OCI-M2 (cell line): ENCODE results near the gene DPH3.

ENCODE experiments used
- DNase-seq: peaks from one replicate; lab custom pipeline; 2025; ENCODE audit not compliant: unreplicated experiment; lab: John Stamatoyannopoulos, UW

Gene DPH3

DNA sequence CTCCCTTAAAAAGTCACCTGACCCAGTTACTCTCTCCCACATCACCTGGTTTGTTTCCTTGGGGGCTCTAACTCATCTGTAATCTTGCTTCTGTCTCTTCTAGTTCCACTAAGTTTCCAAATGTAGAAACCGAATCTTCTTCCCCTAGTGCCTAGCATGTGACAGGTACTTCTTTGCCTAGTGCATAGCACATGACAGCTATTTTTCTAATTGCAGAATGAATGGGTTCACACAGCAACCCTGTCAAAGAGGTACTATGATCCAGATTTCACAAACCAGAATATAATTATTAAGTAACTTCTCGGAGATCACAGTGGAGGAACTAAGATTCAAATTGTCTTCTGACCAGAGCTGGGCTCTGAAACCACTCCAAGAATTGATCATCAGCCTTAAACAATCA lies 7.4 kb downstream of the DPH3 start:
- no peak for DNase-seq

GRCh38 chr3:16255726-16256125 lies 9.0 kb downstream of the DPH3 start:
- DNase-seq, result no peak

- DNase-seq, result no peak
Measured at GRCh38 chr3:16255326-16255725, 9.4 kb downstream of the DPH3 start.

- no peak for DNase-seq
Measured at GRCh38 chr3:16254916-16255315, 9.8 kb downstream of the DPH3 start.

DNA sequence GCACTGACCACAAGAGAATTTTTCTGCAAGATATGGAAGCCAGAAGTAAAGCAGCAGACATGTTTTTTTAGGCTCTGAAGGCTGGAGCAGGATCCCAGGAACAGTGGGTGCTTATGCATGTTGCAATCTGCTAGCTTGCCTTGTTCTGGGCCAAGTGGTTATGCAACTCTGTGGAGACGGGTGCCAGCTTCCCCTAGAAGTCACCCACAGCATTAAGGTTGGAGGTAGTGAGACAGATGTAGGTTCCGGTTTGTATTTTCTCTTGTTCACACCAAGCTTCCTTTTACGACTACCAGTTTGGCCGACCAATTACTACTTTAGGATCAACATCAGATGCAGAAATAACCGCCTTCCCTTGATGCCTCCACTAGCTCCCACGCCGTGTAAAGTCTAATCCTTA lies 11.1 kb downstream of the DPH3 start:
- DNase-seq, result no peak

DNA sequence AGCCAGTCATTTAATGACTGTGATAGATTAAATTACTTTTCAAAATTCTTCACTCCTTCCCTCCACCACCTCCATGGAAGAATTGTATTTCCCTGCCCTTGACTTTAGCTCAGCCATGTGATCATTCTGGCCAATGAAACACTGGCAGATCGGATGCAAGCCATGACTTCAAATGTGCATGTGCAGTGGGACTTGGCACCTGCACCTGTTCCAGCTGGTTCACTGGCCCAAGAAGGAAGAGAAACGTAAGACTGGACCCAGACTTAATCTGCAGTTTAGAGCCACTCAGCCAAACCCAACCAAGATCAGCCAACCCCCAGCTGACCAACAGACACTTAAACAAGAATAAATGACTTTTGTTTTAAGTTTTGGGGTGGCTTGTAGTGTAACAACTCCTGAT lies 11.8 kb downstream of the DPH3 start:
- DNase-seq, result no peak

DNA sequence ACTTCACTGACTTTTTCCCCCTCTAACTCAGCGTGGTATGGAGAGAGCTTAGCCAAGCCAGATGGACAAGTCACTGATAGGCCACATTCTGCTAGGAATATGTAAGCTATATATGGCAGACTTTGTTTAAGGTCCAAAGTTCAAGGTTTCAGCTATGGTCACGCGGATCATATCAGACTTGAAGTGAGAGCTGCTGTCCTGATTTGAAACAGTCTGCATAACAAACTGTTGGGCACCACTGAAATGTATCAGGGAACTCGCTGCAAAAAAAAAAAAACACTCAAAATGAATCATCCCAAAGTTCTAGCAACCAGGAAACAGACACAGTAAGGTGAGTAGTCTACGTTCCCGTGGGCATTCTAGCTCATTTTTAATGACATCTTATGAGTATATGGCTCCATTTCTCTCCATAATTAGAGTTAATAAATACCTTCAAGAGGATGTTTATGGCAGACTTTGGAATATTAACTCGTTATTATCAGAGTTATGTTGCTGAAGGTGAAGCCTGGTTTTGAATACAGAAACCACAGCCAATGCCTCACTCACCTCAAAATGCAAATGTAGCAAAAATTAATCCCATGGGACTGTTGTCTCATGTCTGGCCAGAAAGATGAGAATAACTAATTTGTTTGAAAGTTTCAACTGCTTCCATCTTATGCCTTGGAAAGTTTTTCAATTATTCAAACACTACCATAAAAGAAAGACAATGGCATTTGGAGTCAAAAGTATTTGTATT lies 12.3 kb downstream of the DPH3 start:
- no peak for DNase-seq

DNA sequence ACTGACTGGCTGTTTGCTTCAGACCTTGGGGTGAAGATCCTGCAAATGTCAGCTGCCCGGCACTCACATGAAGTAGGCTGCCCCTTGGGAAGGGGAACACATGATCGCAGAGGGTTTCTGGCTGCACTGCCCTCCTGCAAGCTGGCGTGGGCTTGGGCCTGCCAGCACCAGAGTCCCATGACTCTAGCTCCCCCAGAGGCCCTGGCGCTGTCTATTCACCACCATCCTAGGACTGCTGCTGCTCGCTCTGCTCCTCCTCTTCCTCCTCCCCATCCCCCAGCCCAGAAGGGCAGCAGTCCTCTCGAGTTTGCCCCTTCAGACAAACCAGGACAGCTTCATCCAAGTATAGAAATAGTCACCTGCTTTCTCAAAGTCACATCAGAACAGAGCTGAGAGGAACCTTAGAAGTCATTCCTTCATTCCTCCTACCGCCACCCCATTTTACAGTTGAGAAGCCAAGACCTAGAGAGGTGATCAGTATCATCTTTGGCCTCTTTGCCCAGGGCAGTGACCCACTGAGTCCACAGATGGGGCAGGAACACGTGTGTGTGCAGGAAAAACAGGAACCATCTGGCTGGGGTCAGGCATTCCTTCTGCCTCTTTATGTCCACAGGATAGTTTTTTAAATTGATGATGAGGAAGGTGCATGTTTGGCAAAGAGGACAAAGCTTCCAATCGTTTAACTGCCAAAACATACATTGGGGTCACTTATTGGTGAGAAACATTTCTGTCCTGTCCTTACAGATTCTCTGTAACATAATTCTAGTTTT lies 13.2 kb downstream of the DPH3 start:
- no peak for DNase-seq

DNA sequence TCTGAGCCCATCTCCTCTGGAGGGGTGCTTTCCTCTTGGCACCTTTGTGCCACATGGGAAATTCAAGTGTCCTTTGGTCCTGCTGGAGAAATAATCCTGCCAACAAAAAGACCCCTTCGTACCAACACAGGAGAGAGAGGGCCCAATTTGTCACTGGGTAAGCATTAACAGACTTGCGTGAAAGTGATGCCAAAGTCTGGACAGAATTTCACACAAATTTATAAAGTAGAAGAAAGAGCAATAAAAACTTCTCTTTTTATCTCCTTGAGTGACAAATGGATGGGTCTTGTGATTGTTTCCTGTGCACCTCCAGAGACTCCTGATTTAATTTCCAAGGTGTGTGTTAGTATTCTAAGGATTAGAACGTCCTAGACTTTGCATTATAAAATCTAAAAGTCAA lies 14.9 kb downstream of the DPH3 start:
- DNase-seq, result no peak

DNA sequence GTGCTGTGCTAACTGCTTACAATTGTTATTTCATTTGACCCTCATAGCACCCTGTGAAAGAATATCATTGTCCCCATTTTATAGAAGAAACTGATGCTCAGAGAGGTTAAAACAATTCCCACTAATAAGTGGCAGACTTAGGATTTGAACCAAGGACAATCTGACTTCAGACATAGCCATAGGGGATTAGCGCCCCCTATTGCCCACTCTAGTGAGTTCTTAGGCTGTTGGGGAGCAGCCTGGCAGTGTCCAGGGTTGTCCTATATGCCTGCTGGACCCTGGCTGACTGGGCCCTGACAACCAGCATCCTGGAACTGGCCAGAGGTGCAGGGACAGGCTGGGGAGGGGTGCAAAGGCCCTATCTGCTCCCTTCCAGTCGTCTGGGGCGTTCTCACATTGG lies 15.4 kb downstream of the DPH3 start:
- DNase-seq, result no peak

- no peak for DNase-seq
Measured at GRCh38 chr3:16248556-16248955, 16.2 kb downstream of the DPH3 start.

DNA sequence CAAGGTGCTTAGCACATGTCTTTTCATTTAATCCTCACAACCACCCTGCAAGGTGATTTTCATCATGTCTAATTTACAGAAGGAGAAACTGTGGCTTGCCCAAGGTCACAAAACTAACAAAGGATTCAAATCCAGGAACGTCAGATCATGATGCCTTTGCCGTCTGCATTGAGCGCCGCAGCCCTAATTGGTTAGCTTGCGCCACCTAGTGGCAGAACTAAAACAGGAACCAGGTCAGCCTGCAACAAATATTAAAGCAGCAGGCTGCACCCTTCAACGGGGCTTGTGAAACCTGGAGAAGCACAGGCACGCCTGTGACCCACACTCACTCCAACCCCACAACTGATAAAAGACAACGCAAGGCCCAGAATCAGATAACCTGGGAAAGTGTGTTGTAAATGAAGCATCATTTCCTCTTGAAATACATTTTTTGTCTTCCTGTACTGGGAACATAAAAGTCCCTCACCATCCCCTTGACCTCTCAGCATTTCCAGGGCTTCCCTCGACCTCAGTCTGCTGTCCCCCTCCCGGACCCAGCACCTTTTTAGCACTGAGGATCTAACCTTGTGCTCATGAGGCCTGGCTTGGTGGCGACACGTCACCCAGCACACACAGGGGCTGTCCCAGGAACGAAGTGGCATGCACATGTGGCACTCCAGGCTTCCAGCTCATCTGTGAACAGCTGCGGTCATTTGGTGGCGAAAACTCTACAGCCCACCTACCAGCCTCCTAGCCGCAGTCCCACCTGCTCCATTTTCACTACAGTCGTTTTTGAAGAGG lies 17.3 kb downstream of the DPH3 start:
- DNase-seq, result no peak

GRCh38 chr3:16245609-16246008 lies 19.1 kb downstream of the DPH3 start:
- no peak for DNase-seq

GRCh38 chr3:16243706-16244490 lies 20.8 kb downstream of the DPH3 start:
- no peak for DNase-seq

DNA sequence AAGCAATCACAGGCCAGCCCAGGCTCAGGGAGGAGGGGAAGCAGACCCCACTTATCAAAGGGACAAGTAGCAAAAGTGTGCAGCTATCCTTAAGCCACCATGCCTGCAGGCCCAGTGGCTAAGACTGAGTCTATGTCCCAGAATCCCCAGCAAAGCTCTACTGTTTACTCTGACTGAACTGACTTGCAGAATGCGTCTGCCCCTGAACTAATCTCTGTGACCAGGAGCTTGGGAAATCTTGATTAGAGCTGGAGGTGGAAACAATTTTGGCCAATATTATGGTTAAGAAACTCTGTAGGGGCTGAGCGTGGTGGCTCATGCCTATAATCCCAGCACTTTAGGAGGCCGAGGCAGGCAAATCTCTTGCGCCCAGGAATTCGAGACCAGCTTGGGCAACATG lies 22.6 kb downstream of the DPH3 start:
- DNase-seq, result no peak

- no peak for DNase-seq
Measured at GRCh38 chr3:16241225-16241624, 23.5 kb downstream of the DPH3 start.

GRCh38 chr3:16240229-16241023 lies 24.3 kb downstream of the DPH3 start:
- no peak for DNase-seq

GRCh38 chr3:16239780-16240179 lies 25.0 kb downstream of the DPH3 start:
- no peak for DNase-seq

DNA sequence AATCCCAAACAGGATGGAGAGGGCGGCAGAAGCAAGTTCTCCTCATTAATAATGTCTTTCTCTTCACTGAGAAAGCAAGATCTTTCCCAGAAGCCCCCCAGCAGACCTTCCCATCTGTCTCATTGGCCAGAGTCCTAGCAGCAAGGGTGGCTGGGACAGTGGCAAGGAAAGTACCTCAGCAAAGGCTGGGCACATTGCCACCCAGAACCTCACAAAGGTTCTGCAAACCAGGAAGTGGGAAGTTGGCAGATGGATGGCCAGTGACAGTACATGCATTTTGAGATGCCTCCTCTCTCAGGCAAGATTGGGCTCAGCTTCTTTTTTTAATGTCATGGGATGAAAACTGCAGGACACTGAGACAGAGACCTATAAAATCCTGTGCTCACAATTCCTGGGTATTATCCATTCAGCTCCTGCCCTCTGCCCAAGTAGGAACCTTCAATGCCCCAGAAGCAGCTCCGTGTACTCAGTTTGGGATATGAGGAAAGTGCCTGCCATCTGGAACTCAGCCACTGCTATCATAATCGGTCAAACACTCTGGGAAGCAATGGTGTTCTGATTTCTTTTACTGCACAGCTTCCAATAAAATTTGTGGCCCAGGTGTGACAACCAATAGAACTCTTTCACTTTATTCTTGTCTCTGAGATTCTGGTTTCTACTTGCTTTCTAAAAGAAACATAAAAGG lies 25.5 kb downstream of the DPH3 start:
- DNase-seq, result no peak
